Rectal smooth muscle tissue (tissue), 1 donor: Measurements from ENCODE around the gene WDR20.

ENCODE experiments used
- H3K27ac ChIP-seq: one replicate; pipeline ENCODE4 v1.7.0; 2013; ENCODE audit warnings: low read depth, low read length, inconsistent platforms
- H3K27me3 ChIP-seq: one replicate; pipeline ENCODE4 v1.7.0; 2013; ENCODE audit warnings: low read length; ENCODE audit not compliant: control insufficient read depth, insufficient read depth
- H3K36me3 ChIP-seq: one replicate; pipeline ENCODE4 v1.7.0; 2013; ENCODE audit warnings: low read length; ENCODE audit not compliant: control insufficient read depth, insufficient read depth
- H3K4me1 ChIP-seq: one replicate; pipeline ENCODE4 v1.7.0; 2013; ENCODE audit warnings: low read length; ENCODE audit not compliant: control insufficient read depth, insufficient read depth
- H3K4me3 ChIP-seq: one replicate; pipeline ENCODE4 v1.7.0; 2013; ENCODE audit warnings: low read length
- H3K9ac ChIP-seq: one replicate; pipeline ENCODE4 v1.7.0; 2013; ENCODE audit warnings: low read length

Gene WDR20

GRCh38 chr14:102209224-102209966, 69.7 kb downstream of the WDR20 start:
- Histone ChIP-seq H3K27me3 (no peaks in the 10 kb centered on the region), H3K9ac (no peak overlapping the region), H3K4me1 (peaks cover 2% of the 10 kb centered on the region), H3K36me3 (peaks cover 20% of the 10 kb centered on the region), H3K4me3 (no peak overlapping the region), H3K27ac (no peak overlapping the region)

GRCh38 chr14:102210421-102211042, 70.8 kb downstream of the WDR20 start:
- H3K27ac ChIP-seq = no peak overlapping the region
- peaks cover 18% of the 10 kb centered on the region for H3K36me3 ChIP-seq
- no peak overlapping the region for H3K9ac ChIP-seq
- H3K4me3 ChIP-seq = no peak overlapping the region
- H3K27me3 ChIP-seq = no peaks in the 10 kb centered on the region
- H3K4me1 ChIP-seq = peaks cover 9% of the 10 kb centered on the region

- peaks cover 15% of the 10 kb centered on the region for H3K36me3 ChIP-seq
- no peak overlapping the region for H3K4me3 ChIP-seq
- H3K9ac ChIP-seq = no peak overlapping the region
- no peak overlapping the region for H3K27ac ChIP-seq
- H3K27me3 ChIP-seq = no peaks in the 10 kb centered on the region
- H3K4me1 ChIP-seq = peaks cover 14% of the 10 kb centered on the region
Observed at GRCh38 chr14:102211240-102211639, 71.5 kb downstream of the WDR20 start.

GRCh38 chr14:102212356-102212755, 72.7 kb downstream of the WDR20 start:
- no peak overlapping the region for H3K4me3 ChIP-seq
- H3K9ac ChIP-seq = no peak overlapping the region
- H3K27ac ChIP-seq = no peak overlapping the region
- peaks cover 12% of the 10 kb centered on the region for H3K36me3 ChIP-seq
- no peaks in the 10 kb centered on the region for H3K27me3 ChIP-seq
- H3K4me1 ChIP-seq = peaks cover 14% of the 10 kb centered on the region

GRCh38 chr14:102212845-102213244, 73.1 kb downstream of the WDR20 start:
- no peak overlapping the region for H3K9ac ChIP-seq
- peaks cover 12% of the 10 kb centered on the region for H3K36me3 ChIP-seq
- H3K4me1 ChIP-seq = peaks cover 14% of the 10 kb centered on the region
- H3K27me3 ChIP-seq = no peaks in the 10 kb centered on the region
- H3K4me3 ChIP-seq = no peak overlapping the region
- no peak overlapping the region for H3K27ac ChIP-seq

- H3K27ac ChIP-seq = no peak overlapping the region
Observed at GRCh38 chr14:102213470-102213869, 73.8 kb downstream of the WDR20 start.

GRCh38 chr14:102213984-102214658, 74.4 kb downstream of the WDR20 start:
- Histone ChIP-seq H3K4me1 (peaks cover 14% of the 10 kb centered on the region), H3K27ac (no peak overlapping the region), H3K9ac (no peak overlapping the region), H3K27me3 (no peaks in the 10 kb centered on the region), H3K4me3 (no peak overlapping the region), H3K36me3 (peaks cover 7% of the 10 kb centered on the region)

More at GRCh38 chr14:102213470-102213869, 73.8 kb downstream of the WDR20 start:
- Histone ChIP-seq H3K4me3 (no peak overlapping the region), H3K27me3 (no peaks in the 10 kb centered on the region), H3K4me1 (peaks cover 14% of the 10 kb centered on the region), H3K9ac (no peak overlapping the region), H3K36me3 (peaks cover 12% of the 10 kb centered on the region)

GRCh38 chr14:102215071-102215470, 75.4 kb downstream of the WDR20 start:
- no peaks in the 10 kb centered on the region for H3K27me3 ChIP-seq
- no peaks in the 10 kb centered on the region for H3K36me3 ChIP-seq
- H3K9ac ChIP-seq = no peak overlapping the region
- no peak overlapping the region for H3K27ac ChIP-seq
- no peak overlapping the region for H3K4me3 ChIP-seq
- peaks cover 14% of the 10 kb centered on the region for H3K4me1 ChIP-seq

- Histone ChIP-seq H3K27me3 (no peaks in the 10 kb centered on the region), H3K36me3 (no peaks in the 10 kb centered on the region), H3K4me3 (no peak overlapping the region), H3K4me1 (peaks cover 14% of the 10 kb centered on the region), H3K27ac (peak overlapping the region; percentile 19), H3K9ac (no peak overlapping the region)
Observed at GRCh38 chr14:102215576-102216250, 76.0 kb downstream of the WDR20 start.

- Histone ChIP-seq H3K27me3 (no peaks in the 10 kb centered on the region), H3K4me1 (peaks cover 14% of the 10 kb centered on the region), H3K36me3 (no peaks in the 10 kb centered on the region), H3K27ac (no peak overlapping the region), H3K4me3 (no peak overlapping the region), H3K9ac (no peak overlapping the region)
Observed at GRCh38 chr14:102217399-102217798, 77.7 kb downstream of the WDR20 start.

GRCh38 chr14:102217987-102218421, 78.3 kb downstream of the WDR20 start:
- Histone ChIP-seq H3K4me1 (peaks cover 14% of the 10 kb centered on the region), H3K27ac (no peak overlapping the region), H3K27me3 (no peaks in the 10 kb centered on the region), H3K36me3 (no peaks in the 10 kb centered on the region), H3K4me3 (no peak overlapping the region), H3K9ac (no peak overlapping the region)

DNA sequence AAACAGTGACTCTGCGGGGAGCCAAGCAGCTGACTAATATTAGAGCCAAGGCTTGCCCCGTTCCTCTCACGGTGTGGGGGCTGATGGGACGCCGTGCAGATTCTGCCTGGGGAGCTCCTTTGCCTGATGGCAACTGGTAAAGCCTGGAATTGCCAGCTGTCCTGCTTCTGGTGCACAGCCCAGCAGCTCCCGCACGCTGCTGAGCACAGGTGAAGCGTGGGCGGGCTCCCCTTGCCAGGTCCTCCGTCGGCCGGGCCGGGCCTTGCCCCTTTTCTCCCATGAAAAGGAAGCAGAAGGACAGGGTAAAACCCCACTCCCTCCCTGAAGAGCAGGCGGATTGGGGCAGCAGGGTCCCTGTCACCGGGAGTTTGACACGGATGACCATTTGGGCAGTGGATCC, 79.0 kb downstream of the WDR20 start:
- H3K27ac ChIP-seq = no peak overlapping the region
- no peak overlapping the region for H3K4me3 ChIP-seq
- peaks cover 14% of the 10 kb centered on the region for H3K4me1 ChIP-seq
- H3K36me3 ChIP-seq = no peaks in the 10 kb centered on the region
- no peaks in the 10 kb centered on the region for H3K27me3 ChIP-seq
- no peak overlapping the region for H3K9ac ChIP-seq
